Stimulated activated naive CD8-positive, alpha-beta T cell treated with anti-CD3 and anti-CD28 coated beads, Interleukin-15, Interleukin-2, amounts not matched to agents 100 ng/mL and 50 ng/mL, for 24 hours (primary cell): ENCODE results near the gene LAMC2.

Source experiments
- H3K27ac Mint-ChIP-seq: one replicate; pipeline ENCODE4 v1.8.0; 2021; ENCODE audit warnings: mild to moderate bottlenecking, mixed read lengths
- H3K27me3 Mint-ChIP-seq: one replicate; pipeline ENCODE4 v1.8.0; 2021; ENCODE audit warnings: mixed read lengths
- H3K36me3 Mint-ChIP-seq: one replicate; pipeline ENCODE4 v1.8.0; 2021; ENCODE audit warnings: low read depth, mixed read lengths
- H3K4me1 Mint-ChIP-seq: one replicate; pipeline ENCODE4 v1.8.0; 2021; ENCODE audit warnings: low read depth, mixed read lengths
- H3K4me3 Mint-ChIP-seq: one replicate; pipeline ENCODE4 v1.8.0; 2021; ENCODE audit warnings: mild to moderate bottlenecking, mixed read lengths
- H3K9me3 Mint-ChIP-seq: one replicate; pipeline ENCODE4 v1.8.0; 2021; ENCODE audit warnings: mixed read lengths

LAMC2 gene

GRCh38 chr1:183244466-183244865 lies 58.4 kb downstream of the LAMC2 start:
- Mint-ChIP-seq H3K9me3 (no peaks in the 10 kb centered on the region), H3K4me1 (no peaks in the 10 kb centered on the region), H3K27ac (no peak overlapping the region), H3K36me3 (no peaks in the 10 kb centered on the region), H3K27me3 (peaks cover 6% of the 10 kb centered on the region), H3K4me3 (no peak overlapping the region)

GRCh38 chr1:183245357-183245756 lies 59.3 kb downstream of the LAMC2 start:
- Mint-ChIP-seq H3K27ac (no peak overlapping the region), H3K4me3 (no peak overlapping the region), H3K9me3 (no peaks in the 10 kb centered on the region), H3K36me3 (no peaks in the 10 kb centered on the region), H3K27me3 (peaks cover 12% of the 10 kb centered on the region), H3K4me1 (no peaks in the 10 kb centered on the region)

- Mint-ChIP-seq H3K4me1 (no peaks in the 10 kb centered on the region), H3K4me3 (no peak overlapping the region), H3K9me3 (no peaks in the 10 kb centered on the region), H3K36me3 (no peaks in the 10 kb centered on the region), H3K27ac (no peak overlapping the region), H3K27me3 (peaks cover 12% of the 10 kb centered on the region)
Measured at GRCh38 chr1:183246436-183246835, 60.4 kb downstream of the LAMC2 start.

GRCh38 chr1:183247066-183247465 lies 61.0 kb downstream of the LAMC2 start:
- Mint-ChIP-seq H3K4me1 (no peaks in the 10 kb centered on the region), H3K4me3 (no peak overlapping the region)

GRCh38 chr1:183247484-183247883 lies 61.4 kb downstream of the LAMC2 start:
- H3K4me1 Mint-ChIP-seq: no peaks in the 10 kb centered on the region
- no peaks in the 10 kb centered on the region for H3K36me3 Mint-ChIP-seq
- no peak overlapping the region for H3K4me3 Mint-ChIP-seq
- no peak overlapping the region for H3K27ac Mint-ChIP-seq
- no peaks in the 10 kb centered on the region for H3K9me3 Mint-ChIP-seq
- peaks cover 16% of the 10 kb centered on the region for H3K27me3 Mint-ChIP-seq

More at GRCh38 chr1:183247066-183247465, 61.0 kb downstream of the LAMC2 start:
- Mint-ChIP-seq H3K27me3 (peaks cover 16% of the 10 kb centered on the region), H3K9me3 (no peaks in the 10 kb centered on the region), H3K36me3 (no peaks in the 10 kb centered on the region), H3K27ac (no peak overlapping the region)

GRCh38 chr1:183247931-183248330 lies 61.9 kb downstream of the LAMC2 start:
- no peak overlapping the region for H3K4me3 Mint-ChIP-seq
- H3K36me3 Mint-ChIP-seq: no peaks in the 10 kb centered on the region
- H3K27ac Mint-ChIP-seq: no peak overlapping the region
- H3K4me1 Mint-ChIP-seq: no peaks in the 10 kb centered on the region
- no peaks in the 10 kb centered on the region for H3K9me3 Mint-ChIP-seq
- peaks cover 16% of the 10 kb centered on the region for H3K27me3 Mint-ChIP-seq

GRCh38 chr1:183248989-183249691 lies 63.1 kb downstream of the LAMC2 start:
- peaks cover 16% of the 10 kb centered on the region for H3K27me3 Mint-ChIP-seq
- no peaks in the 10 kb centered on the region for H3K4me1 Mint-ChIP-seq
- H3K9me3 Mint-ChIP-seq: no peaks in the 10 kb centered on the region
- no peak overlapping the region for H3K4me3 Mint-ChIP-seq
- H3K27ac Mint-ChIP-seq: no peak overlapping the region
- H3K36me3 Mint-ChIP-seq: no peaks in the 10 kb centered on the region

- H3K27ac Mint-ChIP-seq: no peak overlapping the region
- H3K4me1 Mint-ChIP-seq: no peaks in the 10 kb centered on the region
- no peaks in the 10 kb centered on the region for H3K36me3 Mint-ChIP-seq
- peaks cover 16% of the 10 kb centered on the region for H3K27me3 Mint-ChIP-seq
- no peak overlapping the region for H3K4me3 Mint-ChIP-seq
- peaks cover 2% of the 10 kb centered on the region for H3K9me3 Mint-ChIP-seq
Measured at GRCh38 chr1:183249941-183250452, 63.9 kb downstream of the LAMC2 start.

- Mint-ChIP-seq H3K27ac (no peak overlapping the region), H3K9me3 (peaks cover 3% of the 10 kb centered on the region), H3K4me1 (no peaks in the 10 kb centered on the region), H3K36me3 (no peaks in the 10 kb centered on the region), H3K4me3 (no peak overlapping the region), H3K27me3 (peaks cover 9% of the 10 kb centered on the region)
Measured at GRCh38 chr1:183251101-183251958, 65.3 kb downstream of the LAMC2 start.

GRCh38 chr1:183251959-183252450 lies 65.9 kb downstream of the LAMC2 start:
- Mint-ChIP-seq H3K9me3 (peaks cover 3% of the 10 kb centered on the region), H3K4me1 (no peaks in the 10 kb centered on the region), H3K36me3 (no peaks in the 10 kb centered on the region), H3K27me3 (peaks cover 9% of the 10 kb centered on the region), H3K27ac (no peak overlapping the region), H3K4me3 (no peak overlapping the region)

GRCh38 chr1:183255073-183255472 lies 69.0 kb downstream of the LAMC2 start:
- Mint-ChIP-seq H3K9me3 (peaks cover 3% of the 10 kb centered on the region), H3K36me3 (no peaks in the 10 kb centered on the region), H3K27ac (no peak overlapping the region), H3K27me3 (peaks cover 20% of the 10 kb centered on the region), H3K4me3 (no peak overlapping the region), H3K4me1 (peaks cover 3% of the 10 kb centered on the region)

GRCh38 chr1:183259924-183260323 lies 73.9 kb downstream of the LAMC2 start:
- Mint-ChIP-seq H3K4me3 (no peak overlapping the region), H3K4me1 (peaks cover 3% of the 10 kb centered on the region), H3K36me3 (no peaks in the 10 kb centered on the region), H3K27me3 (peaks cover 23% of the 10 kb centered on the region), H3K9me3 (peaks cover 2% of the 10 kb centered on the region), H3K27ac (no peak overlapping the region)

GRCh38 chr1:183262628-183263200 lies 76.7 kb downstream of the LAMC2 start:
- H3K9me3 Mint-ChIP-seq: no peaks in the 10 kb centered on the region
- no peak overlapping the region for H3K4me3 Mint-ChIP-seq
- H3K4me1 Mint-ChIP-seq: peaks cover 3% of the 10 kb centered on the region
- no peaks in the 10 kb centered on the region for H3K36me3 Mint-ChIP-seq
- peaks cover 23% of the 10 kb centered on the region for H3K27me3 Mint-ChIP-seq
- no peak overlapping the region for H3K27ac Mint-ChIP-seq

GRCh38 chr1:183263886-183264602 lies 78.0 kb downstream of the LAMC2 start:
- Mint-ChIP-seq H3K4me3 (no peak overlapping the region), H3K27ac (no peak overlapping the region), H3K27me3 (peaks cover 15% of the 10 kb centered on the region), H3K9me3 (no peaks in the 10 kb centered on the region), H3K36me3 (no peaks in the 10 kb centered on the region), H3K4me1 (no peaks in the 10 kb centered on the region)
